PFSK-1 (cell line): Measurements from ENCODE around the gene FBXW9.

Experiments
- FOXP2 ChIP-seq: optimal IDR thresholded peaks from 2 replicates; pipeline ENCODE3; 2011; ENCODE audit warnings: borderline replicate concordance, control low read depth, inconsistent platforms; ENCODE audit not compliant: insufficient read depth; ENCODE audit errors: extremely low read length, extremely low read depth
- POLR2AphosphoS5 ChIP-seq: IDR thresholded peaks from 2 replicates; pipeline ENCODE4 v1.6.1; 2012; ENCODE audit warnings: low read depth, mild to moderate bottlenecking, control low read depth, low read length, moderate library complexity
- SIN3A ChIP-seq: IDR thresholded peaks from 2 replicates; pipeline ENCODE4 v1.6.1; 2012; ENCODE audit warnings: mild to moderate bottlenecking, low read length, moderate library complexity, borderline replicate concordance; ENCODE audit not compliant: insufficient read depth
- TAF1 ChIP-seq: IDR thresholded peaks from 2 replicates; pipeline ENCODE4 v1.6.1; 2012; ENCODE audit warnings: low read length, control low read depth, borderline replicate concordance; ENCODE audit not compliant: insufficient read depth
- TF ChIP-seq, protein P1 (sequence below), 2 experiments: IDR thresholded peaks; 2 replicates each; pipeline versions ENCODE4 v1.6.1 to v1.8.0; 2011 to 2012; ENCODE audit warnings: low read depth in 2 of 2, low read length in 2 of 2, control low read depth in 1 of 2, inconsistent platforms in 1 of 2, mild to moderate bottlenecking in 1 of 2, moderate library complexity in 1 of 2; ENCODE audit not compliant: insufficient read depth in 1 of 2

Gene FBXW9

GRCh38 chr19:12733369-12734214, 37.2 kb upstream of the FBXW9 start:
- no peak for TF ChIP-seq SIN3A
- peak; percentile 51; the same call in 1 of the 2 replicates for TF ChIP-seq TAF1

DNA sequence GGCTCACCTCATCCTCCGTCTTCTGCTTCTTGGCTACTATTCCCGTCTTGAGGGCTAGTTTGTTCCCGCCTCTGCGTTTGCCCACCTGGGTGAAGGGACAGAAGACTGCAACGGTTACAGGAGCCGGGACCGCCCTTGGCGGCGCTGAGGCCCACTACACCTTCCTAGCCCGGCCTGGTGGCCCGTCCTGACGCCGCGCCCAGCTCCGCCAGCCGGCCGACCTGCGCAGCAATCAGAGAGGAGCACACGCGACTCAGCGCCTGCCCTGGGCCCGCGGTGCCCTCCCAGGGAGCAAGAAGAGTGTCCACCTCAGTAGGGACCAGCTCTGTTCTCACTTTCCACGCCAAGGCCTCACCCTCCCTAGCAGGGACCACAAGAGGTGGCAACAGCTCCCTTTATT, 34.9 kb upstream of the FBXW9 start:
- TF ChIP-seq SIN3A, result no peak
- TF ChIP-seq POLR2AphosphoS5, result no peak
- TF ChIP-seq, protein P1, sequence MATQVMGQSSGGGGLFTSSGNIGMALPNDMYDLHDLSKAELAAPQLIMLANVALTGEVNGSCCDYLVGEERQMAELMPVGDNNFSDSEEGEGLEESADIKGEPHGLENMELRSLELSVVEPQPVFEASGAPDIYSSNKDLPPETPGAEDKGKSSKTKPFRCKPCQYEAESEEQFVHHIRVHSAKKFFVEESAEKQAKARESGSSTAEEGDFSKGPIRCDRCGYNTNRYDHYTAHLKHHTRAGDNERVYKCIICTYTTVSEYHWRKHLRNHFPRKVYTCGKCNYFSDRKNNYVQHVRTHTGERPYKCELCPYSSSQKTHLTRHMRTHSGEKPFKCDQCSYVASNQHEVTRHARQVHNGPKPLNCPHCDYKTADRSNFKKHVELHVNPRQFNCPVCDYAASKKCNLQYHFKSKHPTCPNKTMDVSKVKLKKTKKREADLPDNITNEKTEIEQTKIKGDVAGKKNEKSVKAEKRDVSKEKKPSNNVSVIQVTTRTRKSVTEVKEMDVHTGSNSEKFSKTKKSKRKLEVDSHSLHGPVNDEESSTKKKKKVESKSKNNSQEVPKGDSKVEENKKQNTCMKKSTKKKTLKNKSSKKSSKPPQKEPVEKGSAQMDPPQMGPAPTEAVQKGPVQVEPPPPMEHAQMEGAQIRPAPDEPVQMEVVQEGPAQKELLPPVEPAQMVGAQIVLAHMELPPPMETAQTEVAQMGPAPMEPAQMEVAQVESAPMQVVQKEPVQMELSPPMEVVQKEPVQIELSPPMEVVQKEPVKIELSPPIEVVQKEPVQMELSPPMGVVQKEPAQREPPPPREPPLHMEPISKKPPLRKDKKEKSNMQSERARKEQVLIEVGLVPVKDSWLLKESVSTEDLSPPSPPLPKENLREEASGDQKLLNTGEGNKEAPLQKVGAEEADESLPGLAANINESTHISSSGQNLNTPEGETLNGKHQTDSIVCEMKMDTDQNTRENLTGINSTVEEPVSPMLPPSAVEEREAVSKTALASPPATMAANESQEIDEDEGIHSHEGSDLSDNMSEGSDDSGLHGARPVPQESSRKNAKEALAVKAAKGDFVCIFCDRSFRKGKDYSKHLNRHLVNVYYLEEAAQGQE (IDR thresholded peaks at IDR 0.05; ENCODE audit: insufficient read depth in 1 of 2, low read depth in 2 of 2, low read length in 2 of 2), result no peak
- no peak for TF ChIP-seq FOXP2
- no peak for TF ChIP-seq TAF1

DNA sequence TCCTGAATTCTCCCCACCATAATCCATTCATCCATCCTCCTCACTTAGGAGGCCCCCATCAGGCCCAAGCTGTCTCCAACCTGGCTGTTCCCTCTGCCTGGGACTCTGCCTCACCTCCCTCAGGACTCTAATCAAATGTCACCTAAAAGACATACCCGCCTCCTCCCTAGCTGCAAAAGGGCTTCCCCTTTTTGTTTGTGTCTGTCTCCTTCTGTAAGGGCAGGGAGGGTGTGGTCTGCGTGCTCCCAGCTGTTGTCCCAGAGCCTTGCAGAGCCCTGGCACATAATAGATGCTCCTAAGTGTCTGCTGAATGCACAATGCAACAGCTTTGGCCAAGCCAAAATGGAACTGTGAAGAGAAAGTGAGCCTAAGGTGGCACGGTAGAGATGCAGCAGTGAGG, 33.6 kb upstream of the FBXW9 start:
- no peak for TF ChIP-seq SIN3A
- TF ChIP-seq, protein P1 (IDR thresholded peaks at IDR 0.05; ENCODE audit: insufficient read depth in 1 of 2, low read depth in 2 of 2, low read length in 2 of 2), result no peak
- TF ChIP-seq TAF1, result no peak
- no peak for TF ChIP-seq FOXP2
- TF ChIP-seq POLR2AphosphoS5, result no peak

GRCh38 chr19:12727745-12728433, 31.5 kb upstream of the FBXW9 start:
- TF ChIP-seq SIN3A, result no peak
- no peak for TF ChIP-seq POLR2AphosphoS5
- TF ChIP-seq TAF1, result no peak
- no peak for TF ChIP-seq FOXP2

DNA sequence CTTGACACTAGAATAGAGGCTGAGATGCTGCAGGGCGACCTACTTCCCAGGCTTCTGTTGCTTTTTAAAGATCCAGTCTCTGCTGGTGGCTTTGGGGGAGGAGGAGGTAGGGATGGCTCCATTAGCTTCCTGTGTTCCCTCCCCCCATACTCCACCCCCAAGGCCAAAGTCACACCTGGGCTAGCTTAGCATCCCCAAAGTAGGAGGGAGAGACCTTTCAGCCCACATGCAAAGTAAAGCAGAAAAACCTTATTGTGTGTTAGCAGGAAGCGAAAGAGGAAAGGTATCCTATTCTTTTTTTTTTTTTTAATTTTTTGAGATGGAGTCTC, 30.5 kb upstream of the FBXW9 start:
- TF ChIP-seq FOXP2, result no peak
- no peak for TF ChIP-seq POLR2AphosphoS5
- TF ChIP-seq, protein P1 (IDR thresholded peaks at IDR 0.05; ENCODE audit: insufficient read depth in 1 of 2, low read depth in 2 of 2, low read length in 2 of 2), result no peak
- TF ChIP-seq TAF1, result no peak
- no peak for TF ChIP-seq SIN3A
